IMR-90 (cell line): ENCODE data around the gene APOL2.

Experiments used
- CEBPB ChIP-seq: IDR thresholded peaks from 2 replicates; pipeline ENCODE4 v1.6.1; 2012; ENCODE audit warnings: low read depth, low read length, improper control_type of control experiment
- MXI1 ChIP-seq: IDR thresholded peaks from 2 replicates; pipeline ENCODE4 v1.6.1; 2012; ENCODE audit warnings: low read depth, mild to moderate bottlenecking, low read length, moderate library complexity, borderline replicate concordance
- POLR2A ChIP-seq: IDR thresholded peaks from 2 replicates; pipeline ENCODE4 v1.6.1; 2012; ENCODE audit warnings: mild to moderate bottlenecking, low read depth, low read length
- RCOR1 ChIP-seq: IDR thresholded peaks from 2 replicates; pipeline ENCODE4 v1.6.1; 2012; ENCODE audit warnings: mild to moderate bottlenecking, low read length, improper control_type of control experiment; ENCODE audit not compliant: insufficient replicate concordance
- RFX5 ChIP-seq: IDR thresholded peaks from 2 replicates; pipeline ENCODE4 v1.8.0; 2012; ENCODE audit warnings: low read depth, mild to moderate bottlenecking, low read length, moderate library complexity
- SMC3 ChIP-seq: fragments of 150-350 bp; IDR thresholded peaks from 2 replicates; pipeline ENCODE4 v1.6.1; 2016; ENCODE audit warnings: low read depth, mild to moderate bottlenecking, antibody characterized with exemption, low read length, moderate library complexity
- USF2 ChIP-seq: fragments of 150-350 bp; IDR thresholded peaks from 2 replicates; pipeline ENCODE4 v1.6.1; 2017; ENCODE audit warnings: mild to moderate bottlenecking, antibody characterized with exemption, low read length, low read depth
- TF ChIP-seq, protein P1 (sequence below): conservative IDR thresholded peaks from 2 replicates; pipeline ENCODE4 v1.5.1; 2012; ENCODE audit warnings: mild to moderate bottlenecking, low read depth, low read length, improper control_type of control experiment

DNA sequence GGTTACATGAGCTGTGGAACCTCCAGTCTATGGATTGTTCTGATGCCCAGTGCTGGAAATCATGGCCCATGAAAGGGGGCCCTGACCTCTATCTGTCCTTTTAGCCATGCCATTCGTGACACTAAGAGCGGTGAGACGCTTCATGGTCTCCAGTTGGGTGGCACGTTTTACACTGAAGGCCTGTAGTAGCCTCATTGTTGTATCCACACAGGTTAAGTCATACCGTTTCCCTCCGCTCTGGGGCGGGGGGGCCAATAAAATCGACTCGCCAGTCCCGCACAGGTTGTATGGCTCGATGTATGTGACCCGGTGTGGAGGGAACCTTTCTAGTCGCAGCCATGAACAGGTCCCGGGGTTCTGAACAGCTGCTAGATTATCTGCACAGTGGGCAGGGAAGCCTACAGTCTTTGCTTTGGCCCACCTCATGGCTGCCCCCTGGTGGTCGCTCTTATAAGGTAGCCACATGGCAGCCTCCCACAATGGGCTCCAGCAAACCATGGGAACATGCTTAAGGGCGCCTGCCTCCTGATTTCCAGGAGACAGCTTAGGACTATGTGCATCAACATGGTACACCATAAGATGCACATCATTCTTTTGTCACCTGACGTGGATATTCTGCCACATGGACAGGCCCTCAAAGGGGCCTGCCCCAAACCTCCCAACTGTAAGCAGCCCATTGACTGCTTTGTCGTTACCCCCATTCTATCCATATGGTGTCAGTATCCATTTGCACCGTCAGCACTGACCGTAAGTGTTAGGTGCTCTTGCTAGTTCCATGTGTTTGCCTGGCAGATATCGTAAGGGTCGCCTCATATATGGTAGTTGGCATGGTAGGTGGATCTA, 59.1 kb downstream of the APOL2 start:
- TF ChIP-seq, protein P1, sequence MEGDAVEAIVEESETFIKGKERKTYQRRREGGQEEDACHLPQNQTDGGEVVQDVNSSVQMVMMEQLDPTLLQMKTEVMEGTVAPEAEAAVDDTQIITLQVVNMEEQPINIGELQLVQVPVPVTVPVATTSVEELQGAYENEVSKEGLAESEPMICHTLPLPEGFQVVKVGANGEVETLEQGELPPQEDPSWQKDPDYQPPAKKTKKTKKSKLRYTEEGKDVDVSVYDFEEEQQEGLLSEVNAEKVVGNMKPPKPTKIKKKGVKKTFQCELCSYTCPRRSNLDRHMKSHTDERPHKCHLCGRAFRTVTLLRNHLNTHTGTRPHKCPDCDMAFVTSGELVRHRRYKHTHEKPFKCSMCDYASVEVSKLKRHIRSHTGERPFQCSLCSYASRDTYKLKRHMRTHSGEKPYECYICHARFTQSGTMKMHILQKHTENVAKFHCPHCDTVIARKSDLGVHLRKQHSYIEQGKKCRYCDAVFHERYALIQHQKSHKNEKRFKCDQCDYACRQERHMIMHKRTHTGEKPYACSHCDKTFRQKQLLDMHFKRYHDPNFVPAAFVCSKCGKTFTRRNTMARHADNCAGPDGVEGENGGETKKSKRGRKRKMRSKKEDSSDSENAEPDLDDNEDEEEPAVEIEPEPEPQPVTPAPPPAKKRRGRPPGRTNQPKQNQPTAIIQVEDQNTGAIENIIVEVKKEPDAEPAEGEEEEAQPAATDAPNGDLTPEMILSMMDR, result peak; percentile 79
- no peak for TF ChIP-seq POLR2A
- TF ChIP-seq USF2, result no peak
- no peak for TF ChIP-seq CEBPB
- TF ChIP-seq SMC3, result peak; percentile 85
- no peak for TF ChIP-seq RFX5
- no peak for TF ChIP-seq RCOR1
- no peak for TF ChIP-seq MXI1
